ENCODE data around the gene NOP53.

GRCh38 chr19:47702671-47703070 is 42.7 kb upstream of the NOP53 start:
- no peak for TF ChIP-seq CTCF (IDR thresholded peaks at IDR 0.05)
- TF ChIP-seq POLR2A (IDR thresholded peaks at IDR 0.05), result no peak

Measured in right lobe of liver (tissue), 4 donors.